ENCODE results near the gene ADAMTSL5. TPM values are rescaled to one million over a fixed set of nuclear protein-coding genes. Genes with fewer than 3 reads are reported as not detected.

Gene ADAMTSL5
- polyA plus RNA-seq, 4 donors: 0.24 to 1.5 (median 0.80) TPM

Other genes starting within 250 kb of the ADAMTSL5 start
- gene CIRBP, start 243.7 kb downstream of the ADAMTSL5 start, polyA plus RNA-seq (ENCODE audit: insufficient read length in 4 of 4): 100 to 1,000 TPM; 713 to 749 (median 717) TPM
- gene FAM174C, start 237.5 kb downstream of the ADAMTSL5 start, polyA plus RNA-seq (ENCODE audit: insufficient read length in 4 of 4): 10 to 100 TPM; 18.7 to 30.6 (median 19.8) TPM
- gene EFNA2, start 227.1 kb downstream of the ADAMTSL5 start, polyA plus RNA-seq (ENCODE audit: insufficient read length in 4 of 4): 1 to 10 TPM; 1.6 to 4.0 (median 2.1) TPM
- 100 to 1,000 TPM in 1 of 4 donors, 10 to 100 TPM in 3; 50.1 to 105 (median 55.7) TPM for gene NDUFS7, start 129.1 kb downstream of the ADAMTSL5 start, polyA plus RNA-seq (ENCODE audit: insufficient read length in 4 of 4)
- gene GAMT, start 111.5 kb downstream of the ADAMTSL5 start, polyA plus RNA-seq (ENCODE audit: insufficient read length in 4 of 4): 10 to 100 TPM; 26.9 to 49.8 (median 30.8) TPM
- gene DAZAP1, start 105.4 kb downstream of the ADAMTSL5 start, polyA plus RNA-seq (ENCODE audit: insufficient read length in 4 of 4): 10 to 100 TPM; 77.5 to 89.8 (median 83.4) TPM
- gene RPS15, start 74.6 kb downstream of the ADAMTSL5 start, polyA plus RNA-seq (ENCODE audit: insufficient read length in 4 of 4): 100 to 1,000 TPM; 509 to 913 (median 548) TPM
- 1 to 10 TPM in 3 of 4 donors, under 1 TPM in 1; 0.97 to 1.8 (median 1.5) TPM for gene APC2, start 62.9 kb downstream of the ADAMTSL5 start, polyA plus RNA-seq (ENCODE audit: insufficient read length in 4 of 4)
- 10 to 100 TPM; 22.3 to 38.3 (median 25.8) TPM for gene C19orf25, start 33.8 kb downstream of the ADAMTSL5 start, polyA plus RNA-seq (ENCODE audit: insufficient read length in 4 of 4)
- gene PCSK4, start 22.7 kb downstream of the ADAMTSL5 start, polyA plus RNA-seq (ENCODE audit: insufficient read length in 4 of 4): 1 to 10 TPM; 3.4 to 7.9 (median 5.1) TPM
- gene REEP6, start 21.8 kb downstream of the ADAMTSL5 start, polyA plus RNA-seq (ENCODE audit: insufficient read length in 4 of 4): 10 to 100 TPM in 3 of 4 donors, 1 to 10 TPM in 1; 9.9 to 31.5 (median 17.0) TPM
- gene PLK5, start 11.1 kb upstream of the ADAMTSL5 start, polyA plus RNA-seq (ENCODE audit: insufficient read length in 4 of 4): under 1 TPM; 0.13 to 0.36 (median 0.16) TPM
- 10 to 100 TPM; 23.7 to 40.4 (median 26.3) TPM for gene MEX3D, start 55.3 kb upstream of the ADAMTSL5 start, polyA plus RNA-seq (ENCODE audit: insufficient read length in 4 of 4)
- gene MBD3, start 79.8 kb upstream of the ADAMTSL5 start, polyA plus RNA-seq (ENCODE audit: insufficient read length in 4 of 4): 10 to 100 TPM; 50.6 to 80.7 (median 53.1) TPM
- 100 to 1,000 TPM; 104 to 157 (median 119) TPM for gene UQCR11, start 92.4 kb upstream of the ADAMTSL5 start, polyA plus RNA-seq (ENCODE audit: insufficient read length in 4 of 4)
- 100 to 1,000 TPM; 101 to 127 (median 108) TPM for gene TCF3, start 139.6 kb upstream of the ADAMTSL5 start, polyA plus RNA-seq (ENCODE audit: insufficient read length in 4 of 4)
- gene ONECUT3, start 240.5 kb upstream of the ADAMTSL5 start, polyA plus RNA-seq (ENCODE audit: insufficient read length in 4 of 4): under 1 TPM in 2 of 4 donors, not detected in 2; 0.03 TPM

Data from right renal pelvis (tissue), 4 donors.